DMS 273 treated with DMSO at 0.1 percent for 48 hours (cell line): Measurements from ENCODE around the gene CC2D1A.
A peak's percentile ranks its signal among the peaks of the same experiment; 100 is the strongest.

Source experiments
- DNase-seq: peaks from one replicate; lab custom pipeline; 2025; lab: John Stamatoyannopoulos, UW

Gene CC2D1A

GRCh38 chr19:13877303-13877702 lies 28.7 kb upstream of the CC2D1A start:
- no peak for DNase-seq

- peak; percentile 87 for DNase-seq
These were observed 25.6 kb upstream of the CC2D1A start for GRCh38 chr19:13880059-13881043.

- no peak for DNase-seq
These were observed 24.7 kb upstream of the CC2D1A start for GRCh38 chr19:13881251-13881691.

GRCh38 chr19:13881692-13882418 lies 24.1 kb upstream of the CC2D1A start:
- no peak for DNase-seq

- DNase-seq = no peak
These were observed 23.6 kb upstream of the CC2D1A start for GRCh38 chr19:13882419-13882795.

GRCh38 chr19:13882836-13883235 lies 23.2 kb upstream of the CC2D1A start:
- DNase-seq = no peak

GRCh38 chr19:13883516-13884064 lies 22.4 kb upstream of the CC2D1A start:
- no peak for DNase-seq

- no peak for DNase-seq
These were observed 21.0 kb upstream of the CC2D1A start for GRCh38 chr19:13884726-13885591.

GRCh38 chr19:13885826-13886365 lies 20.1 kb upstream of the CC2D1A start:
- DNase-seq = no peak

- DNase-seq = no peak
These were observed 19.0 kb upstream of the CC2D1A start for GRCh38 chr19:13887018-13887436.

- no peak for DNase-seq
These were observed 18.5 kb upstream of the CC2D1A start for GRCh38 chr19:13887517-13887916.

- DNase-seq = no peak
These were observed 17.7 kb upstream of the CC2D1A start for GRCh38 chr19:13888281-13888680.

GRCh38 chr19:13890136-13890535 lies 15.9 kb upstream of the CC2D1A start:
- DNase-seq = no peak

GRCh38 chr19:13892870-13893269 lies 13.1 kb upstream of the CC2D1A start:
- no peak for DNase-seq

- no peak for DNase-seq
These were observed 11.4 kb upstream of the CC2D1A start for GRCh38 chr19:13894552-13894951.

- no peak for DNase-seq
These were observed 9.8 kb upstream of the CC2D1A start for GRCh38 chr19:13896227-13896626.

GRCh38 chr19:13899393-13899792 lies 6.6 kb upstream of the CC2D1A start:
- no peak for DNase-seq

GRCh38 chr19:13899912-13900584 lies 6.0 kb upstream of the CC2D1A start:
- DNase-seq = no peak

- DNase-seq = no peak
These were observed 2.9 kb upstream of the CC2D1A start for GRCh38 chr19:13902993-13903555.

GRCh38 chr19:13906521-13906904 lies 512 bp downstream of the CC2D1A start:
- DNase-seq = no peak

GRCh38 chr19:13906910-13907309 lies 909 bp downstream of the CC2D1A start:
- DNase-seq = no peak
